NCI-H1930 (cell line): ENCODE data around the gene DUSP16.
"Not testable (repeated sequence)": the region's sequence is repeated elsewhere in the genome, so short reads cannot be mapped to it uniquely, and the experiment has no call there.

Source experiments
- DNase-seq, 2 experiments: peaks; one replicate each; lab custom pipeline; 2025; lab: John Stamatoyannopoulos, UW

Gene DUSP16

DNA sequence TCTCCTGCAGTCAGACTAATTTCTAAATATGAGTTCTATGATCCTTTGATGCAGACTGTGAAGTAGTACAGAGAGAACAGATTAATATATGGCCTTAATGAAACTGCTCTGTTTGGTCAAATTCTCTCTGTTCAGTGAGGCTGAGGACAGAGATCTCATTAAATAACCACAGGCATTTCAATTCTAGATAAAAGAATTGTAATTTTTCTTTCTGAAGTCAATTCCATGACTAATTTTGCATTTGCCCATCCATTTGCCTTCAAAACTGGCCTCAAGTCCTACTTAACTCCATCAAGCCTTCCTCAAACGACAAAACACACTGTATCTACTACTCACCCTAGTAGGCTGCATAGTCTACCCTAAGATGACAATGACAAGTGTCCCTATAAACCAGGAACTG lies 67.1 kb downstream of the DUSP16 start:
- DNase-seq = no peak

DNA sequence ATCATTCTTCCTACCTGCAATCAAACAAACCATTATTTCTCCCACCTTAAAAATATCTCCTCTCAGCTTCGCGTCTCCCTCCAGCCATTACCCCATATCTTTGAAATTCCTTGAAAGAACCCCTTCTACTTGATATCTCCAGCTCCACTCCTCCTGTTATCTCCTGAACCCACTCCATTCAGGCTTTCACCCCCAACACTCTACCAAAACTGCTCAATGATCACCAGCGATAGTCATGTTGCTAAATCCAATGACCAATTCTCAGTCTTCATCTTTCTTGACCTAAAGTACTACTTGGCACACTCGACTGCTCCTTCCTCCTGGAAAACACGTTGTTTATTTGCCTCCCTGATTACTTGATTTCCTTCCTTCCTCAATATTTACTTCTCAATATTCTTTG lies 70.1 kb downstream of the DUSP16 start:
- no peak for DNase-seq

DNA sequence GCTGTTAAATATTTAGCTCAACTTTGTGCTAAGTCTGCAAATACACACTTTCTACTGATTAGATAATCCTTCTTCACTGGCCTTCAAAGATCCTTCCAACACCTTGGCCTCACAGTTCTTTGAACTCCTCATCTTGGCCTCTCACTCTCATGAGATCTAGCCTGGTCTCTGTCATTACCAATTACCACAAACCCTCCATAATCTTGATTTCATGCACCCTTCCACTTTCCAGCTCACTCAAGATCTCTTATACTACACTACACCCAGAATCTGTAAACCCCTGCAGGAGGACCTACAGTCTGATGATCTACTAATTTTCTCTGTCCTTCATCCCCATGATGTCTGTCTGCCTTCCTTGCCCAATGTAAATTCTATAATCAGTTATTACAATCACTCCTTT lies 71.1 kb downstream of the DUSP16 start:
- no peak for DNase-seq

DNA sequence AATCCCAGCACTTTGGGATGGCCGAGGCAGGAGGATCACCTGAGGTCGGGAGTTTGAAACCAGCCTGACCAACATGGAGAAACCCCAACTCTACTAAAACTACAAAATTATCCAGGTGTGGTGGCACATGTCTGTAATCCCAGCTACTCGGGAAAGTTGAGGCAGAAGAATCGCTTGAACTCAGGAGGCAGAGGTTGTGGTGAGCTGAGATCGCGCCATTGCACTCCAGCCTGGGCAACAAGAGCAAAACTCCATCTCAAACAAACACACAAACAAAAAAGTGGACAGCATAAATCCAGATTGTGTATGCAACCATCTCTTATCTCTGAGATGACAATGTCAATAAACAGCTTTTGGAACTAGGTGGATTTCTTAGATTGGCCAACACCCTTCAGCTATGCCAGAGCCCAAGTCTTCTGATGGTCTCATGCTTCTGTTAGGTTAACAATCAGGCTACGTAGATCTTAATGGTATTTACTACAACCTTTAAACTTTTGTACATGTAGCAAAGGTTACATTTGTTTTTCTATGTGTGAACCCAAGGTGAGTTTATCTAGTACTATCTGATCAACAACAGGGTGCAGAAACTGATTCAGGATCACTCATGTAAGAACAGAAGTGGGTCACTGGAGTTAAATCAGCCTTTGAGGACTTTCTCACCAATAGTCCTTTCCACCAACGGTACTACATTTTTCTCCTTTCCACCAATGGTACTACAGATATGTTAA lies 73.7 kb downstream of the DUSP16 start:
- DNase-seq = no peak

DNA sequence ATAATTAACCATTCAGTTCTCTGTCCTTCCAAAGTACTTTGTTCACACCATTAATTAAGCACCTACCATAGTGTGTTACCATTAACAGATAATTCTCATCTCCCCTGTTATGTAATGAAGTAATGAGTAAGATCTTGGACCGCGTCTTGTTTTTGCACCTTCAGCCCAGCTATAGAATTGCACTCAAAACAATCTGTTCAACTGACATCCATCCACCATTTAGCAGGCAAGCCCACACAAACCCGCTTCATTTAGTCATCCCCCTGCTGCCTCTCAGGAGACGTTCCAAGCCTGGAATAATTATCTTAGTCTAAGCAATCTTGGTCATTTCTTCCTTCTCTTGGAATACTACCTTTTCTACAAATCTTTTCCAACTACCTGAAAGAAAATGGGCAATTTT lies 74.4 kb downstream of the DUSP16 start:
- no peak for DNase-seq

DNA sequence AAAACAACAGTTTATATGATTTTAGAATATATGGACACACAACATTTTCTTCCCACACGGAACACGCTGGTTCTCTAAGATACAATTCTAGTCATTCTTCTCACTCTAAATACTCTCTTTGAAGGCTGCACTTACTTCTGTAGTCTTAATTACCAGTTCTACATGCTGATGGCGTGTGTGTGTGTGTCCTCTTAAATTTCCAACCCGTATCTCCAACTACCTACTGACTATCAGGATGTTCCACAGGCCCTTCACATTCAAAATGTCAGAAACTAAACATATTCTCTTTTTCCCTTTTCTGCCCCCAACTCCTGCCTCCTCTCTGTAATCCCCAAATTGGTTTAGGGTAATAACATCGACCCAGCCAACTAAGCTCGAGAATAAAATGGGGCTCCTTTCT lies 75.2 kb downstream of the DUSP16 start:
- no peak for DNase-seq

DNA sequence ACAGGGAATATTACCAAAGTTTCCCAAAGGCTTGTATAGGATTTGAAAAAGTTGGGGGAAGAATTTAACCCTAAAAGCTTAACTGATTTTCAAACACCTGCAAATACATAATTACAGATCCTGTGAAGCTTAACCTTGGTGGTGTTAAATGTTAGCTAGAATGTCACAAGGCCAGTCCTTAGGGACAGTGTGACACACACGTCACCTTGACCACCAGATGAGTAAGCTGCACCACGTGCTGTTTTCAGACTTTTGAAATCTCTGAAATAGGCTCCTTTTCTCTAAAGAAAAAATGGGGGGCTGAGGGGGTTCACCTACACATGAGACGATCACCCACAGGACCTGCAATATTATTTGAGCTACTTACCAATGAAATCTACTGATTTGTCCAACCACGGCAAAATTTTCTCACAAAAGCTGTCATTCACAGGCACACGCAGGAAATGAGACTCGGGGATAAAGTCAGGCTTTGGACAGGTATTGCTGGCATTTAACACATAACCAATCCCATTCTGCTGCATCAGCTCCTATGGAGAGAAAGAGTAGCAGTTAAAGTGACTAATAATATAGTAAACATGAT lies 75.9 kb downstream of the DUSP16 start:
- no peak for DNase-seq

DNA sequence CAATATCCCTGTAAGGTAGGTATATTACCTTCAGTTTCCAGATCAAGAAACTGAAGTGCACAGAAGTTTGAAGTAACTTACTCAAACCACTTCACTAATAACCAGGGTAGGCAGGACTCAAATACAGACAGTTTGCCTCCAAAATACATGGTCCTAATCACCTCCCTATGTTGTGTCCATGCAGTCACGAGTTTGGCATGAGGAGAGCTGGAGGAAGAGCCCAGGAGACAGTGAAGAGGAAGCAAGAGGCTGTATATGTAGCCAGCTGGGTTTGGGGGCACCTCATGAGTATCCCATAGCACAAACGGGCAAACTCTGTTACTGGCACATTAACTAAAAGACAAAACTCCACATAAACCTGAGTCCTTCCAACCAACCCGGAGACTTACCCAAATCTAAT lies 79.2 kb downstream of the DUSP16 start:
- DNase-seq = no peak

DNA sequence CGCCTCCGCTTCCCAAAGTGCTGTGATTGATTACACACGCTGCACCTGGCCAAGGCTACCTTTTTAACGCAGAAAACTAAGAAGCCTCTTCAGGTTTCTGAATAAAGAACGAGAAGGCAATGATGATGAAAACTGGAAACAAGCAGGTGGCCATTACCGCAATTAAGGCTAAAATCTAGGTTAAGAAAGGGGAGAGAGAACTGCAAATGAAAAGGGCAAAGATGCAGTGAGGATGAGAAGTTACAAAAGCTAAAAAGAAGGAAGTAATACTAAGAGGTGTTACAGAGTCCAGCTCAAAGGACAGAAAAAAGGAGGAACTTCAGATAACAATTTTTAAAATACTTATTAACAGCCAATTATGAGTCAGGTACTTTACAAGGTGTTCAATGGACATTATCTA lies 79.7 kb downstream of the DUSP16 start:
- no peak for DNase-seq

DNA sequence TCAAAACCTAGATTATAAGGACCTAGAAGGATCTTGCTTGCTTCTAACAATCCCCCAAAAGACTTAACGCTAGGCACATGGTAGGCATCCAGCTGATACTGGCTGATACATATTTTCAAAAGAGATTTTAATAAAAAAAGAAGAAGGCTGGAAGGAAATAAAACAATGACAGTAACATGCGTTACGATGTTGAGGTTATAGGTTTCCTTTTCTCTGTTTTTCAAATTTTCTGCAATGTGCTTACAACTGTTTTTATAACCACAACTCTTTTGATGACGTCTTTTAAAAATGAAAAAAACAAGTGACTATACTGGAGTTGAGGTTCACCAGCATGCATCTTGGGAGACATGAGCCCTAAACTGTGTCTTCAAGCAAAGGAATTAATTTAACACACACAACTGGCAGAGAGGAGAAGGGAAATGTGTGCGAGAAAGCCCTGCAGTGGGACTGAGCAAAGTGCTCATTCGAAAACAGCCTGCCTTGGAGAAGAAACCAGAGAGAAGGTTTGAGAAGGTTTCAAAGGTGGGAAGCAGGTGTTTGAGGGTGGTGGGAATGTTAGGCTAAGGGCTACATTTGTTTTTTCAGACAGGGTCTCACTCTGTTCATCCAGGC lies 80.4 kb downstream of the DUSP16 start:
- no peak for DNase-seq

DNA sequence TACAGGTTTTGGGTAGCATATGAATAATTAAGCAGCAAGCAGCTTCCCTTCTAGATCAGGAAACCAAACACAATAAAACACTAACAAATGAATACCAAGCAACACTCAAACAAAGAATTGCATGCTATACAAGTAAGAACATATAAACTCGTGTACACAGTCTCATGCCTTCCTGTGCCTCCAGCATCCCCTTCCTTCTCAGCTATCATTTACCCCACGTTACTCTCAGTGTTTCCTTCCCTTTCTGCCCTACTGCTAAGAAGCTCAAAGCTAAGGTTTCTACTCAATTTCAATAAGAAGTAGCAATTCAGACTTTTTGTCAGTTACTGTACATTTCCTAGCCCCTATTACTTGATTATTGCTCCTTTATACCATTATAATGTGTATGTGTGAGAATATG lies 81.0 kb downstream of the DUSP16 start:
- DNase-seq = no peak

DNA sequence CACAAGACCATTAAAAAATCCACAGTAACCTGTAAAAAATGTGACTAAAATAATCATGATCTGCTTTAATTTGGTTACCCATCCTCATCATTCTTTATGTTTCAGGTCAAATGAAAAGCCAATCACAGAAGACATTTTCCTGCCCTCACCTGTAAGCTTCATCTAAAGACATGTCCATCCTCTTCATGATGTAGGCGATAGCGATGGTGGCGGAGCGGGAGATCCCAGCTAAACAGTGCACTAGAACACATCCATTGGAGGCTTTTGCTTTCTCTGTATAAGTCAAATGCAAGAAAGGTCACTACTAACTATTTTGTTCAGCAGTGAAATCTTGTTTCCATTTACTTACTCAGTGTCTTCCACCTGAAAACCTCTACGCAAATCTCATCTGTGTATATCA lies 82.6 kb downstream of the DUSP16 start:
- DNase-seq = no peak

DNA sequence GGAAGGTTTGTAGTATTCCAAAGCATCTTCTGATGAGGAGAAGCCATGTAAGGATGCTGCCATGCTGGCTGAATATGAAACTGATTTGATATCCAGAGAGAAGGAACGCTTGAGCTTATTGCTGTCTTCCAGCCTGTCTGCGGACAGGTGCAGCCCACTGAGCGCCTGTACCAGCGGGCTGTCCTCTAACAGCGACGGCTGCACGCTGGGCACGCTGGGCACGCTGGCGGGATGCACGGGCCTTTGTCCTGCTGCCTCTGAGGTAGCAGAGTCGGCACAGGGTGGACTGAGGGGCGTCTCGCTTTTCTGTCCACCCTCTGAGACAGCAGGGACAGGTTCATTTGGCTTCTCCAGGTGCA lies 85.2 kb downstream of the DUSP16 start:
- DNase-seq = no peak

DNA sequence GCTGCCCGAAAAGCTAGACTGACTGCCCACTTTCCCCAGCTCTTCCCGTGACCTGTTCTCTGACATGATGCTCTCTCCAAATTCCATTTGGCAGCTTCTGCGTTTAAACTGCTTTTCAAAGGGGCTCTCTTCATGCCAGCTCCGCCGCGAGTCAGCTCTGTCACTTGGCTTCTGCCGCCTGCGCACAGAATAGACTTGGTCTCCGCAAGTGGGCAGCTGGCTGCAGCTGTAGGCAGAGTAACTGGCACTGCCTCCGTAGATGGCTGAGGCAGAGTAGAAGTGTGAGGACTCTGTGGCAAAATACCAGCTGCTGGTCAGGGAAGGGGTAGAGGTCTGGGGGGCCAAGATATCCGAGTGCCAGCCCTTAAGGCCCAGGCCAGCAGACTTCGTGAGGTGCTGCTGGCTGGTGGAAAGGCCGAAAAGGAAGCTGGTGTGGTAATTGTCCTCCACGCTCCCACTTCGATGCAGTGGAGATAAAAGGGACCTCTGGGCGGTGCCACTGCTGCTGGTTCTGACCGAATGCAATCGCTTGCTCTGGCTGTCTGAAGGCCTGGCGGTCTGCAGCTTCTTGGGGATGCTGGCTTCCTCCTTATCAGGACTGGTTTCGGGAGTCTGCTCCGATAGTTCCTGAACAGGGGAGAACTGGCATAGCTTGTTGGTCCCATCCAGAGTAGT lies 85.7 kb downstream of the DUSP16 start:
- no peak for DNase-seq

DNA sequence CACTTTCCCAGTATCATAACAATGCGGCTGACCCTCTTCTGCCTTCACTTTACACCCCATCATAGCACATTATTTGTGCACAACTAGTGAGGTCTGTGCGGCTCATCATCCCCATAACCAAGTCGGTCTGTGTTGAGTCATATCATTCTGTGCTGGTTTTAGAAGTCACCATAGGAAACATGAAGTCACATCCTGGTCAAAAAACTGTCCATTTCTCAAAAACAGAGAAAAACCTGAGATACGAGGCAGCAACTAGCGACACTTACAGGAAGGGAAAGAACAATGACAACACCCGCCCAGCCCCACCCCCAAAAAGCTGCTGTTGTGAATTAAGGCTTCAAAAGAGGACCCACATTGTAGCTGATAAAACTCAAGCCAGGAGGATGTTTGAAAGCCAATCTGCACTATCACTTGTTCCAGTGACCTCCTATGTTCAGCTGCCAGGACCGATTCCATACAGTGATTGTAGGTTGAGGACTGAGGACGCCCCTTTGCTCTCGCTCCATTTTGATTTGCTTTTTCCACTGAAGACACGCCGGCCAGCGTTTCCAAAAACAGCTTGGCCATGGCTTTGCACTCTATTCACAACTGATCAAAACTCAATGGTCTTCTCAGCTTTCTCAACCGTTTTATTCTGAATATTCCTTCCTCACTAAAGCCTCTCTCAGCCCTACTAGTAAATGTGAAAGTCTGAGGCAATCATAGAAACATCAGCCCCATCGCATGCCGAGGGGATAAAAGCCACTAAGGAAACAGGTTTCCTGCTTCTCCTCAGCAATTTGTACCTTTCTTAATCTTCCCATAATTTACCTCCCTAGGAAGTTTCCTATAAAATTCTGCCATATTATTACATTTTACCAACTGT lies 87.5 kb downstream of the DUSP16 start:
- DNase-seq = no peak

DNA sequence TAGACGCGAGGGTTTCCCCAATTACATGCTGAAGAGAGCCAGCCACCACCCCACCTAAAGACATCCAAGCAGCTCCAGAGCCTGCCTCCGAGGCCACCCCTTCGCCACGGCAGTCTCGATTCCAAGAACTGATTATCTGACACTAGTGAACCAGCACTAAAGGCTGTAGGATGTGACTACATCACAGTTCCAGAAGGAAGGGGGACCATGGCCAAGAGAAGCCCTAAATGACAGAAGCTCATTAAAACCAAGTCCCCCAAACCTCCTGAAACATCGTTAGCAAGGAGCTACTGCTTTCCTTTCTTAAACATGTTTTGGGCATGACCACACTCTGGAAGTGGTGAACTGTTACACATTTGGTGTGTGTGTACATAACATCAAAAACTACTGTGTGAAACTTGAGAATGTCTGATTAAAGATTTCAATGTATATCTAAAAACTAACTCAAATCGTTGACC lies 88.2 kb downstream of the DUSP16 start:
- no peak for DNase-seq

DNA sequence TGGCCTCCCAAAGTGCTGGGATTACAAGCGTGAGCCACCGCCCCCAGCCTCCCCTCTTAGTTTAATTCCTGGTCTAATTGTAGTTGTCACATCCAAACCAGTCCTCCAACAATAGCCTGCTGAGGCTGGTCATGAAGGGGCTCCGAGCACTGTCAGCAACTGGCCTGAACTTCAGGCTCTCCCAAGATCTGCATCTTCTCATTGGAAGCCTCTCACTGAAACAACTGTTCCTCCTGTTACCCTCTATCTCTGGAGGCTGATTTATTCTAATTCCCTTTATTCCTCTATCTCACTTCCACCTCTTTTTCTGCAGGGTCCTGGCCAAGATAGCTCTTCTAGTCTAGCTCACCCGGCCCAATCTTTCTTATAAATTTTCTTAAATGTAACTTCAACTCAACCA lies 89.4 kb downstream of the DUSP16 start:
- DNase-seq = no peak

DNA sequence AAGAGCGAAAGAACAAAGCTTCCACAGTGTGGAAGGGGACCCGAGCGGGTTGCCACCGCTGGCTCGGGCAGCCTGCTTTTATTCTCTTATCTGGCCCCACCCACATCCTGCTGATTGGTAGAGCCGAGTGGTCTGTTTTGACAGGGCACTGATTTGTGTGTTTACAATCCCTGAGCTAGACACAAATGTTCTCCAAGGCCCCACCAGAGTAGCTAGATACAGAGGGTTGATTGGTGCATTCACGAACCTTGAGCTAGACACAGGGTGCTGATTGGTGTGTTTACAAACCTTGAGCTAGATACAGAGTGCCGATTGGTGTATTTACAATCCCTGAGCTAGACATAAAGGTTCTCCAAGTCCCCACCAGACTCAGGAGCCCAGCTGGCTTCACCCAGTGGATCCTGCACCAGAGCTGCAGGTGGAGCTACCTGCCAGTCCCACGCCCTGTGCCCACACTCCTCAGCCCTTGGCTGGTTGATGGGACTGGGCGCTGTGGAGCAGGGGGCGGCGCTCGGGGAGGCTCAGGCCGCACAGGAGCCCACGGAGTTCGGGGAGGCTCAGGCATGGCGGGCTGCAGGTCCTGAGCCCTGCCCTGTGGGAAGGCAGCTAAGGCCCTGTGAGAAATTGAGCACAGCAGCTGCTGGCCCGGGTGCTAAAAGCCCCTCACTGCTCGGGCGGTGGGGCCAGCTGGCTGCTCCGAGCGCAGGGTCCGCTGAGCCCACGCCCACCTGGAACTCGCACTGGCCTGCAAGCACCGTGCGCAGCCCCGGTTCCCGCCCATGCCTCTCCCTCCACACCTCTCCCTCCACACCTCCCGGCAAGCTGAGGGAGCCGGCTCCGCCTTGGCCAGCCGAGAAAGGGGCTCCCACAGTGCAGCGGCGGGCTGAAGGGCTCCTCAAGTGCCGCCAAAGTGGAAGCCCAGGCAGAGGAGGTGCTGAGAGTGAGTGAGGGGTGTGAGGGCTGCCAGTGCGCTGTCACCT lies 90.4 kb downstream of the DUSP16 start:
- DNase-seq = not testable (repeated sequence)

DNA sequence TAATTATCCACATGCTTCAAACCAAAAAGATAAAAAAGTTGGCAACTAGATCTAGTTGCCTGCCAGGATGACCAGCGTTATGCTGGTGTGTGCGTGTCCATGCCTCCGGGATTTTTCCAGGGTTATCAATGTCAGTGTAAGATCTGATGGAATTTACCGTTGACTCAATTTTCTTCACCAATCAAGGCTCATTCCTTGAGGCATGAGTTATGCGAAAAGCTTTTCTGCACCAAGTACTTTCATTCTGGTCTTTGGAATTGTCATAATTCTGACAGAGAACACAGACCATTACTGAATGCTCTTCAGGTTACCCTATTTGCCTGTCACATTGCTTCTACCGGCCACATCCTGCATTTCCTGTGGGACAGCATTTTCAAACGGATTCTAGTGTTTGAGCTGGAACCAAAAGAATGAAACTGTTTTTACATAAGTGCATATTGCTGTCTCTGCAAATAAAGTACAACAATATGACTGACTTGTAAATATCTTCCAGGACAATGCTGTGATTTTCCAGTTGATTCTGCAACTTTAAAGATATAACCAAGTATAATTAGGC lies 91.8 kb downstream of the DUSP16 start:
- DNase-seq = no peak

DNA sequence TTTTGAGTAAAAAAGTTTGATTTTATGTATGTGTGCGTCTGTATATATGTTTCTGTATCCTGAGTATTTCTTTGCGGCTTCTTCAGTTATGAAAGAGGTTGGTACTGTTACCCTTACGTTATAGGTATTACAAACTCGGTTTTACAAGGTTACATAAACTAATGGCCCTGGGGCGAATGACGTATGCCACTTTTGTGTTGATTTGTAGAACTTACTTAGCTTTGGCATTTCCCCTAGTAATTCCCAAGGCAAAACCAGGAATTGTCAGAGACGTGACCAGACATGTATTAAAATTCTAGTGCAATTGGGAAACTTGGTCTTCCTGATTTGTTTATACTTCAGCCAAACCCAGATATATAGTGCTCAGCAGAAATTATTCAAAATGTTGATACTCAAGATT lies 93.3 kb downstream of the DUSP16 start:
- DNase-seq = no peak

DNA sequence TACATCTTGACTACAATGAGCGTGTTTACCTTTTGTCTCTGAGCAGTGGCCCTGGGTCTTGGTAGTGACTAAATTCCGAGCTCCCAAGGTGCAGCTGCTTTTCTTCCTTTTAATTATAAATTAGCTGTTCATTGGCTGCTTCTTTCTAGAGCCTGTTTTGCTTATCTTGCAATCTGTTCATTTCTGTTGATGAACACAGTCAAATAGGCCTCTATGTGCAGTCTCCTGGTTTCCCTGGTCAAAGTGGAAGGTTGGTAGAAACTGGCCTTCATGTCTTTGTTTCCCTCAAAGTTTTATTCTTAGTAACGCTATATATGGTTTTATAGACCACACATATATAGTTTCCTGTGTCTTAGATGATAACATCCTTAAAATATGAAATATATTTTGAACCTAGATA lies 94.1 kb downstream of the DUSP16 start:
- DNase-seq = no peak
